Esophagus muscularis mucosa (tissue), 3 donors: ENCODE results near the gene MCF2L.

Source experiments
- CTCF ChIP-seq, 3 experiments: fragments of 200-600 bp in 2 of 3; fragments of 450-650 bp in 1 of 3; sonication (generic) in 2 of 3; IDR thresholded peaks; one replicate each; pipeline ENCODE4 v1.5.1; 2017 to 2019; ENCODE audit warnings: antibody characterized with exemption in 3 of 3, mild to moderate bottlenecking in 2 of 3, moderate library complexity in 1 of 3
- POLR2A ChIP-seq: fragments of 450-650 bp; IDR thresholded peaks from one replicate; pipeline ENCODE4 v1.6.1; 2017; ENCODE audit warnings: antibody characterized with exemption, moderate library complexity, mild to moderate bottlenecking, low read depth
- POLR2AphosphoS5 ChIP-seq, 2 donors: sonication (generic); formaldehyde crosslinking; IDR thresholded peaks; one replicate each; pipeline ENCODE4 v1.6.1; 2017; ENCODE audit warnings: antibody characterized with exemption in 2 of 2

- no peak for TF ChIP-seq CTCF (IDR thresholded peaks at IDR 0.05)
- TF ChIP-seq POLR2A, result no peak
- TF ChIP-seq POLR2AphosphoS5 (IDR thresholded peaks at IDR 0.05), result no peak
Observed at GRCh38 chr13:113144255-113144629, 175.2 kb downstream of the MCF2L start.
